Loucy (cell line): Measurements from ENCODE around the gene SMIM15.

ENCODE experiments used
- H2AFZ ChIP-seq: fragments of 200-600 bp; sonication (generic); 2 replicates; pipeline ENCODE4 v1.6.0; 2016; ENCODE audit warnings: antibody characterized with exemption, mild to moderate bottlenecking, low read length, moderate library complexity
- H3F3A ChIP-seq: fragments of 200-600 bp; 2 replicates; pipeline ENCODE4 v1.6.0; 2016; ENCODE audit warnings: antibody characterized with exemption, low read depth, mild to moderate bottlenecking
- H3K27me3 ChIP-seq: fragments of 200-600 bp; sonication (generic); 2 replicates; pipeline ENCODE4 v1.6.1; 2014; ENCODE audit warnings: low read length, mild to moderate bottlenecking; ENCODE audit not compliant: insufficient read depth, poor library complexity, severe bottlenecking
- H3K36me3 ChIP-seq: fragments of 200-600 bp; sonication (generic); 2 replicates; pipeline ENCODE4 v1.6.1; 2016; ENCODE audit warnings: low read length; ENCODE audit not compliant: insufficient read depth
- H3K4me1 ChIP-seq: fragments of 200-600 bp; sonication (generic); 2 replicates; pipeline ENCODE4 v1.5.1; 2014; ENCODE audit warnings: low read length, mild to moderate bottlenecking; ENCODE audit not compliant: insufficient read depth, poor library complexity, severe bottlenecking
- H3K4me2 ChIP-seq: fragments of 200-600 bp; sonication (generic); 2 replicates; pipeline ENCODE4 v1.6.0; 2014; ENCODE audit warnings: antibody characterized with exemption, low read length, low read depth, mild to moderate bottlenecking; ENCODE audit not compliant: poor library complexity, severe bottlenecking
- H3K4me3 ChIP-seq: fragments of 200-600 bp; sonication (generic); 2 replicates; pipeline ENCODE4 v1.5.1; 2014; ENCODE audit warnings: low read length, mild to moderate bottlenecking, mixed read lengths; ENCODE audit not compliant: poor library complexity, severe bottlenecking
- H3K79me2 ChIP-seq: fragments of 200-600 bp; sonication (generic); 2 replicates; pipeline ENCODE4 v1.6.1; 2014; ENCODE audit warnings: low read length; ENCODE audit not compliant: insufficient read depth
- H3K9ac ChIP-seq: fragments of 200-600 bp; sonication (generic); 2 replicates; pipeline ENCODE4 v1.6.0; 2014; ENCODE audit warnings: mild to moderate bottlenecking, low read depth, low read length, moderate library complexity; ENCODE audit not compliant: poor library complexity, severe bottlenecking
- H3K9me2 ChIP-seq: fragments of 200-600 bp; sonication (generic); replicated peaks from 2 replicates; pipeline ENCODE4 v1.6.1; 2016; ENCODE audit warnings: low read depth, low read length, mixed read lengths
- H3K9me3 ChIP-seq: fragments of 200-600 bp; sonication (generic); 2 replicates; pipeline ENCODE4 v1.6.1; 2014; ENCODE audit warnings: mild to moderate bottlenecking, antibody characterized with exemption, low read length, low read depth; ENCODE audit not compliant: insufficient read depth
- H4K20me1 ChIP-seq: fragments of 200-600 bp; sonication (generic); 2 replicates; pipeline ENCODE4 v1.6.0; 2014; ENCODE audit warnings: antibody characterized with exemption, low read length, mild to moderate bottlenecking; ENCODE audit not compliant: insufficient read depth, poor library complexity, severe bottlenecking
- CTCF ChIP-seq: fragments of 200-600 bp; sonication (generic); conservative IDR thresholded peaks from 2 replicates; pipeline ENCODE4 v1.5.1; 2014; ENCODE audit warnings: mild to moderate bottlenecking, antibody characterized with exemption, low read length
- EZH2phosphoT487 ChIP-seq: fragments of 200-600 bp; IDR thresholded peaks from 2 replicates; pipeline ENCODE4 v1.6.1; 2018; ENCODE audit warnings: antibody characterized with exemption, mild to moderate bottlenecking, moderate library complexity, borderline replicate concordance

The SMIM15 gene

GRCh38 chr5:61186634-61187033, 24.4 kb upstream of the SMIM15 start:
- no peaks in the 10 kb centered on the region for H3K79me2 ChIP-seq
- no peak overlapping the region for H3K4me3 ChIP-seq
- H3K9me2 ChIP-seq = no peaks in the 10 kb centered on the region
- no peak for TF ChIP-seq CTCF
- TF ChIP-seq EZH2phosphoT487 = no peak
- no peaks in the 10 kb centered on the region for H4K20me1 ChIP-seq
- H3F3A ChIP-seq = no peaks in the 10 kb centered on the region
- no peaks in the 10 kb centered on the region for H3K9me3 ChIP-seq
- H3K9ac ChIP-seq = no peak overlapping the region
- no peaks in the 10 kb centered on the region for H3K36me3 ChIP-seq
- H2AFZ ChIP-seq = no peak overlapping the region
- no peaks in the 10 kb centered on the region for H3K4me1 ChIP-seq
- no peak overlapping the region for H3K4me2 ChIP-seq
- no peaks in the 10 kb centered on the region for H3K27me3 ChIP-seq

- no peak overlapping the region for H2AFZ ChIP-seq
- H3K4me2 ChIP-seq = no peak overlapping the region
Measured at GRCh38 chr5:61184708-61185107, 22.4 kb upstream of the SMIM15 start.

GRCh38 chr5:61183538-61183937, 21.3 kb upstream of the SMIM15 start:
- H3K79me2 ChIP-seq = no peaks in the 10 kb centered on the region
- H4K20me1 ChIP-seq = no peaks in the 10 kb centered on the region
- H3K4me1 ChIP-seq = peaks cover 5% of the 10 kb centered on the region
- TF ChIP-seq EZH2phosphoT487 (no peak), CTCF (no peak)
- H3K36me3 ChIP-seq = no peaks in the 10 kb centered on the region
- H3K9me2 ChIP-seq = no peaks in the 10 kb centered on the region
- no peaks in the 10 kb centered on the region for H3K9me3 ChIP-seq
- H3F3A ChIP-seq = no peaks in the 10 kb centered on the region
- no peak overlapping the region for H2AFZ ChIP-seq
- H3K4me2 ChIP-seq = no peak overlapping the region
- H3K9ac ChIP-seq = no peak overlapping the region
- no peak overlapping the region for H3K4me3 ChIP-seq
- H3K27me3 ChIP-seq = no peaks in the 10 kb centered on the region

More at GRCh38 chr5:61184708-61185107, 22.4 kb upstream of the SMIM15 start:
- H3K4me1 ChIP-seq = peaks cover 5% of the 10 kb centered on the region
- H3K79me2 ChIP-seq = no peaks in the 10 kb centered on the region
- no peaks in the 10 kb centered on the region for H3K9me3 ChIP-seq
- no peaks in the 10 kb centered on the region for H3K27me3 ChIP-seq
- TF ChIP-seq CTCF (no peak), EZH2phosphoT487 (no peak)
- no peaks in the 10 kb centered on the region for H3K9me2 ChIP-seq
- H3F3A ChIP-seq = no peaks in the 10 kb centered on the region
- no peak overlapping the region for H3K4me3 ChIP-seq
- no peaks in the 10 kb centered on the region for H3K36me3 ChIP-seq
- H3K9ac ChIP-seq = no peak overlapping the region
- no peaks in the 10 kb centered on the region for H4K20me1 ChIP-seq
